Hematopoietic multipotent progenitor cell treated with erythropoietin and hydrocortisone succinate and interleukin-3 and kit ligand, for 17 days (in vitro differentiated cells): ENCODE data around the gene VIPR2.

Source experiments
- DNase-seq: peaks from one replicate; pipeline ENCODE4 v3.0.0-alpha.2; 2015; ENCODE audit warnings: low spot score

VIPR2 gene

DNA sequence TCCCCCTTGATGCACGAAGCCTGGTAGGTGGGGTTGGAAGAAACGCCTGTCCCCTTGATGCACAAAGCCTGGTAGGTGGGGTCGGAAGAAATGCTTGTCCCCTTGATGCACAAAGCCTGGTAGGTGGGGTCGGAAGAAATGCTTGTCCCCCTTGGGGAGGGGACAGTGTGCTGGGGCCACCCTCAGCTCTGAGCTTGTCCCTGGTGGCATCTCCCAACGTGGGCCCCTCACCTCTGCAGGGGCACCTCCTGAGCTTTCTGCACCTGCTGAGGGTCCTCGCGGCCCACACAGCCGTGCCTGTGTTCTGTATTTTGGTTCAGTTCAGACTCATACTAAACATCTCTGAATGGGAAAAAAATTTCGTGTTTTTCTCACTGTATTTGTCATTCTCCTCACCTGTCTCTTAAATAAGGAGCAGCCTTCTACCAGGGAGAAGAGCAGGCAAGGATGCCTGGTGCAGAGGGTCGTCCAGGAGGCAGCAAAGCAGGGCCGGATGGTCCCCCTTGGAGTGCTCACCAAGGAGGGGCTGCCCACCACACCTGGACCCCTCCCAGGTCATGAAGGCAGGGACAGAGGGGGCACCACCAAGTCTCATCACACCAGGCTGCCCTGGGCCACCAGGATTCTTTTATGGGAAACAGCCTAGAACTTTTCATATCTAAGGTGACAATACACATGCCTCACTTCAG, 24.7 kb downstream of the VIPR2 start:
- DNase-seq, result no peak

DNA sequence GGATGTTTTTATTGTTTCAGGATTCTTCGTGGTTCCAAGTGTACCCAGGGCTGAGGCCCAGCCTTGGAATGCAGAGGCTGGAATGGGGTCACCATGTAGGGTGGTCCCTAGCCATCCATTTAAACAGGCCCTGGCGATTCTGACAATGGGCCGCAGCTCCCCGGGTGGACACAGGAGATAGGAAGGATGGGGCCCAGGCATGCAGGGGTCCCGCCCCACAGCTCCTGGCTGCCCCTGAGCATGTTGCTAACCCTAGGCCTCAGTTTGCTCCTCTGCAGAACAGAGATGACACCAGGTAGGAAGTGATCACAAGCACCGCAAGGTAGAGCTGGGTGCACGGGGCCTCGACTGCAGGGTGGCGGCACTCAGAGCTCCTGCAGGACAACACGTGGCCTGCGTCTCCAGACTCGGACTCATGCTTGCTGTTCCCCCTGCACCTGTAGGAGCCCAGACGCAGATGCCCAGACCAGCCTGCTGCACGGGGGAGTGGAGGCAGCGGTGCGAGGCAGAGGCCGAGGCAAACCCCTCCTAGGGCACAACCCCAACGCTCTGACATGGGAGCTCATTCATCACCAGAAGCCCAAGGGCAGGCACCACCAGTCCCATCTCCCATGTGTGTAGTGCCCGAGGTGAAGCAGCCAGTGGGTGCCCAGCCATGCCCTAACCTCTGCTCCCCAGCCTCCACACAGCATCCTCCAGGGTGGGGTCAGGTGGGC, 25.5 kb downstream of the VIPR2 start:
- no peak for DNase-seq

- no peak for DNase-seq
Observed at GRCh38 chr7:159118623-159119022, 26.0 kb downstream of the VIPR2 start.

- no peak for DNase-seq
Observed at GRCh38 chr7:159118197-159118595, 26.5 kb downstream of the VIPR2 start.

- DNase-seq, result no peak
Observed at GRCh38 chr7:159117366-159118196, 27.1 kb downstream of the VIPR2 start.

DNA sequence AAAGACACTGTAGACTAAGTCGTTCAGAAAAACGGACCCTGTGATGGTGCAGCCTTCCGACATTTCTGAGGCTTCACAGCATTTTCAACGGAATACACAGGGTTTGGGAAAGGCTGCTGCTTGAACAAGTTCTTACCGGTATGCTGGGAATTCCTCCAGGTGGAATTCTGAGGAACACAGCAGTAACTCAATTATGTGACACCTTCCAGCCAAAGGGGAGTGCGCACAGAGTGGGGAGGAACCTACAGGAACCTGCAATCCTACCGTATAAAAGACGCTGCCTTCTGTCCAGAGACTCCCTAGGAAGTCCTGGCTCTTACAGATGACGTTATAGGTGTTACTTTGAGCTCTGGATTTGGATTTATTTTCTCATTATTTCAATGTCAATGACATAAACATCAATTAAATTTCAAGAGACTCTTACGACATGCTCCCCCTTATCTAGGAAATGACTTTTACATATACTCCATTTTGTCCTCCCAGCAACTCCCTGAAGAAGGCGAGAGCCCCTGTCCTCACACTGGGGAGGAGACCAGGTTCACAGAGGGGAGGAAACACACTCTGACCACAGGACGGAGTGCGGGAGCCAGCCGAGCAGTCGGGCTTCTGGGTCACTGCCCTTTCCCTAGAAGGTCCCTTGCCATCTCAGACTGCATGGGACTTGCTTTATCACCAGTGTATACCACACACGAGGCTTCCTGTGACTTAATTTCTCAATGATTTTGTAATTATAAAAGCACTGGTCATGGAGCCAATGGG, 27.9 kb downstream of the VIPR2 start:
- no peak for DNase-seq

GRCh38 chr7:159115601-159116501, 28.8 kb downstream of the VIPR2 start:
- DNase-seq, result no peak

- DNase-seq, result no peak
Observed at GRCh38 chr7:159114981-159115380, 29.7 kb downstream of the VIPR2 start.

DNA sequence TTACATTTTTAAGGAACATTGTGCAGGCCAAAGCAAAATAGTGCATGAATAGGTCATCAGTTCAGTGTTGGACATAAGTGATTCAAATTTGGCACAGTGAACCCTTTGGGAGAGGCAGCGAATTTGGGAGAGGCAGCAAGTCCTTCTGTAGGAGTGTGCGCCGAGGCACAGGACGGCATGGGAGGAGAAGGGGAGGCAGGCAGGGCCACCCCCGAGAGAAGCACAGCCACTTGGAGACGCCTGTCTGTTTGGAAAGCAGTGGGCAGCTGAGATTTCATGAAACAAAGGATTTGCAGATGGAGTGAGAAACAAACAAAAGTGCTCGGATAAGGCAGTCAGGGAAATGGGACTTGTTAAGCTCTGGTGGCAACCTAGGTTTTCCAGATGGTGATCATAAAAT, 30.6 kb downstream of the VIPR2 start:
- no peak for DNase-seq

DNA sequence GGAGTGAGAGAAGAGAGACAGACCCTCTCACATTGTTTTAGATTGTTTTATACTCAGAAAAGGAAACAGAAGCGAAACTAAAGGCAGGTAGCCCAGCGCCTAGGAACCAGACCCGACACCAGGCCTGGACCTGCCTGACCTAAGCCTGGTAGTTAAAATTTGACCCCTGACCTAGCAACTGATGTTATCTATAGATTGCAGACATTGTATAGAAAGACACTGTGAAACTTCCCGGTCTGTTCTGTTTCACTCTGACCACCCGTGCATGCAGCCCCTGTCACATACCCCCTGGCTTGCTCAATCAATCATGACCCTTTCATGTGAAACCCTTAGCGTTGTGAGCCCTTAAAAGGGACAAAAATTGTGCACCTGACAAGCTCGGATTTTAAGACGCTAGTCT, 31.6 kb downstream of the VIPR2 start:
- no peak for DNase-seq

GRCh38 chr7:159112136-159113011, 32.3 kb downstream of the VIPR2 start:
- no peak for DNase-seq

GRCh38 chr7:159109653-159110035, 35.0 kb downstream of the VIPR2 start:
- DNase-seq, result no peak

- no peak for DNase-seq
Observed at GRCh38 chr7:159108941-159109652, 35.6 kb downstream of the VIPR2 start.

DNA sequence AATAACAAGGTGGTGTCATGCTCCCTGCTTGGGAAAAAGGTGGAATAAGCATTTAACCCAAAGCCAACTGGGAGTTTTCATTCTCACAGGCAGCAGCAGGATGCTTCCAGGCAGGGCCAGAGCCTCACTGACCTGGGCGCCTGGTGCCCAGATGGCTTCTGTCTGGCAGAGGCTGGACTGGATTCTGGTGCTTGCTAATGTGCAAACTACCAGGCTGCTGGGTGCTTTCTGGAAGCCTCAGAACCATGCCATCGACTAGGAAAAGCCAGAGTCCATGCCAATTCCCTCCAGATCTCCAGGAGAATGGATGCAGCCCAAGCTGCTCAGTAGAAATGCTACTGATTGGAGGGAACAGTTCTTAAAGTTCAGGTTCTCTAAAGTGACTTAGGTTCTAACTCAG, 36.2 kb downstream of the VIPR2 start:
- DNase-seq, result no peak

DNA sequence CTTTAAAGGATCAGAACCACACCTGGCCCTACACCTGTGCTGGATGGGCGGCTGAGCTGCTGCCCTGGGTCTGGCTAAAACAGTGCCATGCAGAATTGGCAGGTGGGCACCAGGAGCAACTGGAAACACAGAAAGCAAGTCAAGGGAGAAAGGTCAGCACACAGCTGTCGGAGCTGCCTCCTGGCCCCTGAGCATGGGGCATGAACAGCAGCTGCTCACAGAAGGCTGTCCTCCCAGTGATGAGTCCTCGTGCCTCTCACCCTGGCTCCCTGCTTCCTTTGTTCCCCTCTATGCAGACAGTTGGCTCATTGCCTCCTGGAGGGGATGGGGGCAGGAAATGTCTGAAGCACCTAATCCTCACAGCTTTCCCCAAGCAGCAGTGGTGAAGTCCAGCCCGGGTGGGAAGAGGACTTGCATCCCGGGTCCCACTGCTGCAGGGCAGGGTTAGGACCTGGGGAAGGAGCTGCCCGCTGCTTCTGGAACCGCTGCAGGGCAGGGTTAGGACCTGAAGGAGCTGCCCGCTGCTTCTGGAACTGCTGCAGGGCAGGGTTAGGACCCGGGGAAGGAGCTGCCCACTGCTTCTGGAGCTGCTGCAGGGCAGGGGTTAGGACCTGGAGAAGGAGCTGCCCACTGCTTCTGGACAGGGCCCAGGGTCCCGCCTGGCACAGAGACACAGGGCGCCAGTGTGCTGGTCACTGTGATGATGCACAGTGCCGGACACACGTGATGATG, 37.3 kb downstream of the VIPR2 start:
- DNase-seq, result no peak

DNA sequence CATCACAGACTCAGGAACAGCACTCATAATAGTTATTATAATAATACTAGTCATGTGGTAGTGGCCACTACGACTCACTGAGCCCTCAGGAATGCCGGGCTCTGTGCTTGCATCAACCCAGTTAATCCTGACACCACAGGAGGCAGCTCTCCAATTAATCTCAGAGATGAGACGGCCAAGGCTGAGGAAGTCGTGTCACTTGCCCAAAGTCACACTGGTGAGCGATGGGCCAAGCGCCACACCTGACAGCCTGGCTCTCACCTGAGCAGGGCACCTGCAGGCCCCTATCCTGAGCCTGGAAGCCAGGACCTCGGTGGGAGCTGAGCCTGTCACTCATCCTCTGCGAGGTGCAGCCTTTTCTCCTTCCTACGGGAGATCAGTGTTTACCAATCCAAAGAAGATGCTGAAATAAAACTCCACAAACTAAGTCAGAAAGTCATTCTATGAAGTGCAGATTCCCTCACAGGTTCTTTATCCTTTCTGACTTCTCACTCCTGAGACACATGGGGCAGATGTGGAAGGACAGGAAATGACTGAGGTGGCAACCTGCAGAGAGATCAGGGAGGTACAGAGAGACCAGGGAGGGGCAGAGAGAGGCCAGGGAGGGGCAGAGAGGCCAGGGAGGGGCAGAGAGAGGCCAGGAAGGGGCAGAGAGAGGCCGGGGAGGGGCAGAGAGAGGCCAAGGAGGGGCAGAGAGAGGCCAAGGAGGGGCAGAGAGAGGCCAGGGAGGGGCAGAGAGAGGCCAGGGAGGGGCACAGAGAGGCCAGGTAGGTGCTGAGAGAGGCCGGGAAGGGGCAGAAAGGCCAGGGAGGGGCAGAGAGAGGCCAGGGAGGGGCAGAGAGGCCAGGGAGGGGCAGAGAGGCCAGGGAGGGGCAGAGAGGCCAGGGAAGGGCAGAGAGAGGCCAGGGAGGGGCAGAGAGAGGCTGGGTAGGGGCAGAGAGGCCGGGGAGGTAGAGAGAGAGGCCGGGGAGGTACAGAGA, 38.5 kb downstream of the VIPR2 start:
- no peak for DNase-seq

DNA sequence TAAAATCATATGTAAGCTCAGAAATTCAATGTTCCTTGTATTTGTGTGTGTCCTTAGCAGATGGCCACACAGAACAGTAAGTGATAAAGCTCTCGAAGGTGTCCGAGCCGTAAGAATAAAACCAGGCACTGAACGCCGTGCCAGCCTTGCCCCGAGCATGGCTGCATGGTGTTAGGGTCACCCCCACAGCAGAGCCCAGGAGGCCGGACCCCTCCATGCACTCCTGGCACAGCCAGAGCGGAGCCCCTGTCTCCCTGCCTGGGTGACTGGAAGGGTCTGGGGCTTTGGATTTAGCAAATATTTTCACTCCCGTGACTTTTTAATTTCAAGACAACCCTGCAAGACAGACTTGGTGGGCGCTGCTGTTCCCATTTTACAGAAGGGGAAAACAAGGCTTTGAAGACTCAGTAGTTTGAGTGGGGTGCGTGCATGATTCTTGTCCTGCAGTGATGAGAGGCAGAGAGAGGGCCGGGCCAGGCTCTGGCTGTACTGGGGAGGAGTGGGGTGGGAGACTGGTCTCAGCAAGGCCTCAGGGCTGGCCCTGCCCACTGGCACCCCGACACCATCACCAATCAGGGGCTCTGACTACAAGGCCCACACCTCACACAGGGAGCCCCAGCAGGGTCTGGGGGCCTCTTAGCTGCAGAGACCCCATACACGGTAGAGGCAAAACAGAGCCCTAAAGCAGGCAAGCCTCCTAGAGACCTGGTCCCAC, 39.4 kb downstream of the VIPR2 start:
- DNase-seq, result no peak
